HG03521 (cell line): Measurements from ENCODE around the gene CLEC16A.

ENCODE experiments used
- ATAC-seq: cut with Tn5 transposase; IDR thresholded peaks from one replicate; pipeline ENCODE4 v1.9.1; 2021; ENCODE audit warnings: mild to moderate bottlenecking, moderate library complexity; ENCODE audit not compliant: unreplicated experiment

Gene CLEC16A

DNA sequence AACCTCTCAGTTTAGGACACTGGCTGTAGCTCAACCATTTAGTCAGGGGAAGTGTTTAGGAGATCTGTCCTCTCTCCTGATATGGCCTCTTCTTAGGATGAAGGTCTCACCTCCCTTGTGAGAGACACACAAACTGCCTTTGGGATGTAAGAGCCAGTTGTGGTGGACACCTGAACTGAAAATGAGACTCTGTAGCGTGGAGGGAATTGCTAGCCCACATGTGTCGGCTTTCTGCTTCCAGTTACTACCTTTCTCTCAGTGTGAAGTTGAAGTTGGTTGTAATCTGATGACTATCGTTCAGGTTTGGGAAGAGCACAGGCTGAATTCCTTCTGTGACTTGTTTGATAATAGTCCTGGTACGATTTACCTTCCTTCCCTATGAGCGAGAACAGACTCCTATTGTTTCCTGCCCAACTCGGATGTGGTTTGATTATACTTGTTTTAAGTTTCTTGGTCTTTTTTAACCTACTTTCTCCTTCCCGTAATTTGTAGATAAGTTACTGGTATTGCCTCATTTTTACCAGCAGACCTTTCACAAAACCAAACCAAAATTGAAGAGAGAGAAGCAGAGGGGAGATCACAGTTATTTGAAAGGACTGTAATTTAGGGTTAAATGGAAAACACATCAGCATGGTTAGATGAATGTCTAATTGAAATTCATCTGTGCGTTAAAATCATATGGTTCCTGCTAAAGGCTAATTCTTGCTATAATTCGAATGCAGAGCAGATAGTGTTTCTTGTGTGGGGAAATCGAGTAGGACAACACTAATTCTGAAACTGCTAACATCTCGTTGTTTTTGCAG, 43.2 kb downstream of the CLEC16A start:
- ATAC-seq: no peak

DNA sequence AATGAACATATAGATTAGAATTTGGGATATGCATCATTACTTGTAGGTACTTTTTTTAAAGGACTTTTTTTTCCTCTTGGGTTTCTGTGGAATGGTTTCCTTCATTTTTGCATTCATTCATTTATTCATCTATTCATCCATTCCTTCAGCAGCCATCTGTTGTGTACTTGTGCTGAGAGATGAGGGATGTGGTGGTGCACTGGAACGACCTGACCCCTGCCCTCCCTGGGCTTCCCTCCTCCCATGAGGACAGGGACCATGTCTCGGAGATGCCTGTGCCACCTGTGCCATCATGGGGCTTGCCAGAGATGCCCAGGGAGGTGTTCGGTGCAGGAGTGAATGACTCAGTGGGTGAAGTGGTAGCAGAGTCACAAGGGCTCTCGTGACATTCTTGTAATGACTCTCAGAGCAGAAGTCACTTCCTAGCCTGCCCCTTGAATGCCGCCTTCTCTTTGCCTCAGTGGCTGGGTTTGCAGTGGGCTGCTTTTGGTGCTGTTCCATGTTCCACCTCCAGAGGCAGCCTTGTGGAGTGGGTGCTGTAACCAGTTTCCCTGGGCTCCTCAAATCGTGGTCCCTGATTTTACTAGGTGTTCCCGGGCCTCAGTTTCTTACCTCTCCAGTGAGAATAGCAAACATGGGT, 43.9 kb downstream of the CLEC16A start:
- ATAC-seq: no peak

DNA sequence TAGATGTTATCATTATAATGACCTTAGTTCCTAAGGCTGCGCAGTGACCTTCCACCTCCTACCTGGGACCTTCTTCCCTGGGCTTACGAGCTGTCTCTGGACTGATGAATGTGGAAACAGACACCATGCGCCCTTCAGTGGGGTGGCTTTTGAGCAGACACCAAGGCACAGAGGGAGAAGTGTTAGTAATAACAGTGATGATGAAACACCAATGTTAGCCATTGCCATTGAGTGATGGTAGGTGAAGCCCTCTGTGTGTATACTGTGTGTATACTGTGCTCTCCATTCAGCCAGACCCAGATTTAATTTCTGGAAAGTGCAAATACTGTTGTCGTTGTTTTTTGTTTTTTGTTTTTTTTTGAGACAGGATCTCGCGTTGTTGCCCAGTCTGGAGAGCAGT, 44.5 kb downstream of the CLEC16A start:
- no peak for ATAC-seq

DNA sequence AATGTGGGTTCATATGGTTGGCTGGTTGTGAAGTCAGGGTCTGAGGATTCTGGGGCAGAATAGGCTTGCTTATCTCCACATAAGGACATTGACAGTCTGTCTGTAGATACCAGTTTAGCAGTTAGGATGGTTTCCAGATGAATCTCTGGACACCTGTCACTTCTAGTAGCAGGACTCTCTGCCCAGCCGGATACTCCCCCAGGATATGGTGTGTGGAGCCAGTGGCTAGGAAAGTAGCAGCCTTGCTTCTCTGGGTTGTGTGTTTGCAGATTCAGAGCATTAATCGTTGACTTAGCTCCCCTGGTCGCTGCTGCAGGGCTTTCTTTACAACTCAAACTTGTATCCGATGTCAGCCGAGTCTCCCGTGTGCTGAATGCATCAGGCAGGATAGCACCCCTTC, 45.2 kb downstream of the CLEC16A start:
- ATAC-seq: no peak

DNA sequence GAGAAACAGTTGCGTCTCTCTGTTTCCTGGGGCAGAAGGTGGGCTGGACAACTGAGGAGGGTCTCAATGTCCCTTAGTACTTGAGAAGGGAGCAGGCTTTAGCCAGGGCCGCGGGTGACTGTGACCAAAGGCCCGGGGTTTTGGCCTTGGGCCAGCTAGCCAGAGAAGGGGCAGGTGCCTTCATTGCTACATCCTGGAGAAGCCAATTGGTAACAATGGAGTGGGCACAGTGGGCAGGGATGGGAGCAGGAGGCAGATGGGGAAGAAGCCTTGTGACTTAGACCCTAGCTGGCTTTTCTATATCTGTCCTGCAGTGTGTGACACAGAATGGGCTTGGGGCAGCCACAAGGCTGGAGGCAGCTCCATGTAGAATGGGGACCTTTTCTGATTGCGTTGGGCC, 46.0 kb downstream of the CLEC16A start:
- ATAC-seq: no peak

DNA sequence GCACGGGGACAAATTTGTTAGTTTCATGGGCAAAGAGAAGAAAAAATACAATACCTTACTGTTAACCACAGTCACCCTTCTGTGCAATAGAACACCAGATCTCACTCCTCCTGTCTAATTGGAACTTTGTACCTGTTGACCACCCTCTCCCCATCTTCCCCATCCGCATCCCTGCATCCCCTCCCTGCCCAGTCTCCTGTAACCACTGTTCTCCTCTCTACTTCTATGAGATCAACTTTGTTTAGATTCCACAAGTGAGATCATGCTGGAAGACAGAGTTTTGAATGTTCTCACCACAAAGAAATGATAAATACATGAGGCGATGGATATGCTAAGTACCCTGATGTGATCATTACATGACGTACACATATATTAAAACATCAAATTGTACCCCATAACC, 47.7 kb downstream of the CLEC16A start:
- no peak for ATAC-seq

DNA sequence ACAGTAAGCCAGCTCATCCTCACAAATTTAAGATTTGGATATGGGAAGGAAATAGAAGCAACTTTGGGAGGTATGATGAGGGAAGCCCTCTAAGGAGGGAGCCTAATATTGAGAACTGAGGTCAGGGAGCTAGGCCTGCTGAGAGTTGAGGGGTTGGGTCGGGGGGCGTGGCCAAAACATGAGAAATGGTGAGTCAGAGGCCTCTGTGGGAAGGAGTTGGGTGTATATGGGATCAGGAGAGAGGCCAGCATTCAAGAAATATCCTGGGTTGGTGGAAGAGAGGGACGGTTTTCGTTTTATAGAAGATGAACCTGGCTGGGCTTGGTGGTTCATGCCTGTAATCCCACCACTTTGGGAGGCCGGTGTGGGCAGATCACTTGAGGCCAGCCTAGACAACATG, 48.4 kb downstream of the CLEC16A start:
- no peak for ATAC-seq

DNA sequence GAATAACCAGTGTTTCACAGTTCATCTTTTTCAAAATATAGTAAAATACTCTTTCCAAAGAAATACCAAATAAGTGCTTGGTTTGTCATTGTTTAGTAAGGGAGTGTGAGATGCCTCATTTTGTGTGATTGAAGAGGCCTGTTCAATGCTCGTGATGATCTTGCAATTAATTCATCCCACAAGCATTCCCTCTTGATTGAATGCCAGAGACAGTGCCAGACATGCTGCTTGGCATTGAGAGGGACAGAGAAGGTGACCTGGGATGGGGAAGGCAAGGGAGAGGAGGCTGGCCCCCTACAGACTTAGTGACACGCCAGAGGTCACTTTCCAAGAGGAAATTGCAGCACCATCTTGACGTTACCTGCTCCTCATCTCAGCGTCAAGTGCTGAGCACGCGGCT, 49.3 kb downstream of the CLEC16A start:
- ATAC-seq: no peak

DNA sequence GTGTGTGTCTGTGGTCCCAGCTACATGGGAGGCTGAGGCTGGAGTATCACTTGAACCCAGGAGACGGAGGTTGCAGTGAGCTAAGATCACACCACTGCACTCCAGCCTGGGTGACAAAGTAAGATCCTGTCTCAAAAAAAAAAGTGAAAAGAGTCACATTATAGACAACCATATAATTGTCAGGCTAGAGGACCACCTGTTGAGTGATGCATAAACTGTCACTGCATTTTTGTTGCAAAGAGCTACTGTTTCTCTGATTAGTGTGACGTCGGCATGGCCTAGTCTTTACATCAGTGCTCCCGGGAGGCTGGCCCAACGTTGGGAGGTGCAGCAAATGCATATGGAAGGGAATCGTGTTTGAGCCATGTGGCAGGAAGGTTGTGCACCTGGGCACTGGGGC, 50.2 kb downstream of the CLEC16A start:
- ATAC-seq: no peak

DNA sequence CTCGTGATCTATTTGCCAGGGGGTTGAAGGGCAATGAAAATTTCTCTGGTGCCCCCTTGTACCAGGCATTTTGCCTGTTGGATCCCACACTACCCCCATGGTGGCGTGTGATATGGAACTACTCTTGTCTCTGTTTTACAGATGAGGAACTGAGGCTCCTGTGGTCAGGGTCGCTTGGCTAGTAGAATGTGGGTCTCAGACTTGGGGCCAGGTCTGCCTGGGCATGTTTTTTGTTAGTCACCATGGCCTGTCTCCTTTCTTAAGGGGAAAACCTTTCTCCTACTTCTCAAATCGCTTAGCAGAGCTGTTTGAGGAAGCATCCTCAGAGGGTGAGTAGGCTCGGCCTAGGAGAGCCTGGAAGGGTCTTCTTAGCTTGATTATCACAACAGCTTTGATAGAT, 51.2 kb downstream of the CLEC16A start:
- ATAC-seq: no peak

DNA sequence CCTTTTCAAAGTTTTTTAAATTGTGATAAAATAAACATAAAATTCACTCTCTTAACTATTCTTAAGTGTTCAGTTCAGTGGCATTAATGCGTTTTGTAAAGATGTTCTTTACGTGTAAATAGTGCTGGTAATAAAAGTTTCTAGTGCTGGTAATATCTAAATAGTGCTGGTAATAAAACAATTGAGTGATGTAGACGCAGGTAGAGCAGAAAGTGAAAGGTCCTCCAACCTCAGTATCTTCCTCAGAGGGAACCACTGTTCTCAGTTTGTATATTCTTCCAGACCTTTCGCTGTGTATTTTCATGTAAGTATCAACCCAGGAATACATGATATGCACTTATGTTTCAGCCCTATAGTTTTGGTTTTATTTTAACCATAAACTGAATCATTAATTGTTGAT, 53.1 kb downstream of the CLEC16A start:
- no peak for ATAC-seq

DNA sequence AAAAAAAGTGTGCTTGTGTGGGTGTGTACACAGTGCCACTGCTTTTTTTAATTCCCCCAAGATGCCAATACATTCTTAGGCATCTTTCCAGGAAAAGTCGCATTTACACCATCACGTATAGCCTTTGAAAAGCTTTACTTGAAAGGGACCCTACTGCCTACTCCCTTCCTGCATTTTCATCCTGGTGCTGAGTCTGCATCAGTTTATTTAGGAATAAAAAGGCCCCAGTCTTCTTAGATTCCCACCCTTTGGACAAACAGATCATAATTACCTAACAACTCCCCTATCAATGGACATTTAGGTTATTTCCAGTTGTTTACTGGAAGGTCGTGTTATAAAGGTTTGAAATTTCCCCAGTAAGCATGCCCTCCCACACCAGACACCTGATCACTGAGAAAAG, 54.9 kb downstream of the CLEC16A start:
- ATAC-seq: no peak

DNA sequence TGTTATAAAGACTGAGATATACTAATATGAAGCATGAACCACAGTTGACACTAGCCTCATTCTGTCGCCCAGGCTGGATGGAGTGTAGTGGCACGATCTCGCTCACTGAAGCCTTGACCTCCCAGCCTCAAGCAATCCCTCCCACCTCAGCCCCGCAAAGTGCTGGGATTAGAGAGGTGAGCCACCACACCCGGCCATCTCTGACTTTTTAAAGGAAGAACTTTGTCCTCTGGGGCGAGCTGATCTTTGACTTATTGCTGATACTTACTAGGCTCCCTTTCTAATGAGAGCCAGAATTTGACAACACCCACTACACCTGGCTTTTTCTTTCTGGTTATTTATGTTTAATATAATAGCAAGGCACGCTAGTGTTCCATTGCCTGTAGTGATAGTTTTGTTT, 57.2 kb downstream of the CLEC16A start:
- no peak for ATAC-seq

DNA sequence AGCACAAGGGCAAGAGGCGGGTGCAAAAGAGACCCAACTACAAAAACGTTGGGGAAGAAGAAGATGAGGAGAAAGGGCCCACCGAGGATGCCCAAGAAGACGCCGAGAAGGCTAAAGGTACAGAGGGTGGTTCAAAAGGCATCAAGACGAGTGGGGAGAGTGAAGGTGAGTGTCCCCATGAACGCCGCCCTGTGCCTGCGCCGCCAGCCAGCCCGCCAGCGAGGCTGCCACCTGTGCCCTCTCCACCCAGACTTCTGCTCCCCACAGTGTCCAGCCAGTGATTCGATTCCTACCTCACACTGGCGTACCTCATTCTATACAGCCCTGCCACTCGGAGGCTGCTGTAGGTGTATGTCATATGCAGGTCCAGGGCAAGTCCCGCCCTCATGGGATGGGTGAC, 58.8 kb downstream of the CLEC16A start:
- ATAC-seq: no peak

DNA sequence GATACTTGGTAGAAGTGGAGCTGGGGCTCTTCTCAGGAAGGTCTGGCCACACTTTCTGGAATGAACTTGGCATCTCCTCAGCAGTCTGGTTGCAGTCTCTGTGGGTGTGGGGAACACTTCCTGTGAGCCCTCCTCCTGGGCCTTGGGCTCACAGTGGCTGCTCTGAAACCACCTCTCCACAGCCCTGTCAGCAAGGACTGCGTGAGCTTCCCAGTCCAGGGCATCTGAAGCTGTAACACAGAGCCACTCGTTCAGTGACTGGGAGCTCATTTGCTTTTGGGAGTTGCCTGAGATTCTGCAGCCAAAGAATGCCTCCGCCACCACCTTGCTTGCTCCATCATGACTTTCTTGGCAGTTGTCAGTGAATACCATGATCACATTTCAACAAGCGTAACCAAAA, 60.0 kb downstream of the CLEC16A start:
- ATAC-seq: no peak

DNA sequence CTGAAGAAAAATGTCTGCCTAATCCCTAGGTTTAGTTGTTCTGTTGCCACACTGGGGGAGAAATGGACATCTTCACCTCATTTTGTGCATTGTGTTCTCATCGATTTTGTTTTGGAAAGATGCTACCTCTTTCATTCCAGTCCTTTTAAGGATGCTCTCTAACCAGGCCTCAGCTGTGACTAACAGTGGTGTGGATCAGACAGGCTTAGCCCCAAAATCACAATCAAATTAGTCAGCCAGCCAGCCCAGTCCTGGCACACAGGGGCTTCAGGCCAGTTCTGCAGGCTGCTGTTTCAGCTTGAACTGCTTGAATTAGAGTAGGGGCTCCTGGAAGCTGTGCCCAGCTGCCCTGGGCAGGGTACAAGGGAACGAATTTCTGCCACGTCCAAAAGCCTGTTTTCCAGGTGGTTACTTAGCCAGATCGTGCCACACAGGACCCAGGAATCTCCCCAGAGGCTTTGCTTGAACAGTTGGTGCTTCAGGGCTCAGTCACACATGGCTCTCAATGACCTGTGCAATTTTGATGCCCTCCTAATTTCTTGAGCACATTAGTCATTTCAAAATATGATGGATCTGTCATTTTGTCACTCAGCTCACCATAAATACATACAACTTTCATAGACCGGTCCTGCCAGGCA, 60.7 kb downstream of the CLEC16A start:
- ATAC-seq: no peak

DNA sequence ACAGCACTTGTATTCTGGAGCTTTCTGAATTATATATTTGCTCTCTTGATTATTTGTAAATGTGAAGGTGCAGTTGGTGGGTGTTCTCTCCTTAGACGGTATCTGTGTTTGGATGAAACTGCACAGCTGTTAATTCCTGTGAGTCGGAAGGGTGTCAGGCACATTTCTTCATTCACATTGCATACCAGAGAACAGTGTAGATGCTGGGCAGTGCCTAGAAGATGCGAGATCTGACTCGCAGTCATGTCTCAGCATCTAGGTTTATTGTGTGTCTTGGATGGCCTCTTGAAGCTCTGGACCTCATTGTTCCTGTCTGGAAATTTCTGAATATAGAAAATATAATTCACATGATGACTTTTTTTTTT, 61.2 kb downstream of the CLEC16A start:
- no peak for ATAC-seq

DNA sequence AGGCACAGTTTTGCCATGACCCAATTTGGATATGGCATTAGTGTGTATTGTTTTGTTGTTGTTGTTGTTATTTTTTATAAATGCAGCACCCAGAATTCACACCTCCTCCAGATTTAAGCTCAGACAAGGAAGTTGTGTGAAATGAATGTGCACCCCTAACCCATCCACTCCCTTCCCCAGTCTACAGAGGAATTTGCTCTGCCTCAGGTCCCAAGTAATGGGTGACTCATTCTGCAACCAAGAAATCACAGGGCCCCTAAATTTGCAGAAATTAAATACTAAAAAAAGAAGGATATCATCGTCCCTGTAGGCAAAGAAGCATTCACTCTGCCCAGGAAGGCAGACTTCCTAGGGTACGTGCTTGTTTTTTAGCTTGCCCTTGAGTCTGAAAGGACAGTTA, 62.3 kb downstream of the CLEC16A start:
- no peak for ATAC-seq

DNA sequence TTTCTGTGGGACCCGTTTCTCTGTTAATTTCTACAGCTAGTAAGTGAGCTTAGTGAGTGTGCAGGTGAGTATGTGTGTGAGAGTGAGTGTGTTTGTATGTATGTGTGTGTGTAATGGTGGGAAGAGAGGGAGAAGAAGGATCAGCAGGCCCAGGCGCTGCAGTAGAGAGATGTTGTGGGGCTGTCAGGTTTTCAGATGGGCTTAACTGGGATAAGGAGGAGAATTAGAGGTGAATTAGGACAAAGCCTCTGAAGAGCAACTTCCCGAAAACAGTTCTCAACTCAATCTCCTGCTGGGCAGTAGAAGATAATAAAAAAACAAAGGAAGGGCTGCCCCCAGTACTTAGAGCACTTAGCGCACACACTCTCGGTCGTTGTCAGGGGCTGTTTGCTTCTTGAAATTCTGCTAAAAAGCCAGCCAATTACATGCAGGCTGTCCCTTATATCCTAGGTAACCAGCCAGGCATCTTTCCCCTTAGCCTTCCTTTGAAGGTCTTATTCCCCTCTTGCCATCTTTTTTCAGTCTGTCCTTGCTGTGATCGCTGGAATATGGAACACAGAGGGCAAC, 63.4 kb downstream of the CLEC16A start:
- no peak for ATAC-seq

DNA sequence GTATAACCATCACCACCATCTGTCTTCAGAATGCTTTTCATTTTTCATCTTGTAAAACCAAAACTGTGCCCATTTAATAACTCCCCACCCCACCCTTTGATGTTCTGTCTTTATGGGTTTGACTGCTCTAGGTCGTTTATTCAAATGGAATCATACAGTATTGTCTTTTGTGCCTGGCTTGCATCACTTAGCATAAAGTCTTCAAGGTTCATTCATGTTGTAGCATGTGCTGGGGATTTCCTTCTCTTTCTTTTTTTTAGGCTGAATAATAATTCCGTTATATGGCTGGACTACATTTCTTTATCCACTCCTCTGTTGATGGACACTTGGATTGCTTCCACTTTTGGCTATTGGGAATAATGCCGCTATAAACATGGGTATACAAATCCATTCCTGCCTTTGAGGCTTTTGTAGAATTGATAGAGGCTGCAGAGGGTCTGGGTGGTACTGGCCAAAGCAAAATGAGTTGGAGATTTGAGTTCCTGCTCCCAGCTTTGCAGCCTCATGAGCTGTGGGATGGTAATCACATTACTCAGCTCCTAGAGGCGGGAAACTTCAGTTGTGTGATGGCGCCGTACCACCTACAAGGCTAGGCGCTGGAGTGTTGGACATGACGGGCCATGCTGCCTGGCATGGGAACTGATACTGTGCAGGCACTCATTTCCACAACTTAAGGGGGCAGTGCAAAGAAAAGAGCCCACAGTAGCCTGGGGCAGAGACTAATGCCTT, 64.8 kb downstream of the CLEC16A start:
- no peak for ATAC-seq

DNA sequence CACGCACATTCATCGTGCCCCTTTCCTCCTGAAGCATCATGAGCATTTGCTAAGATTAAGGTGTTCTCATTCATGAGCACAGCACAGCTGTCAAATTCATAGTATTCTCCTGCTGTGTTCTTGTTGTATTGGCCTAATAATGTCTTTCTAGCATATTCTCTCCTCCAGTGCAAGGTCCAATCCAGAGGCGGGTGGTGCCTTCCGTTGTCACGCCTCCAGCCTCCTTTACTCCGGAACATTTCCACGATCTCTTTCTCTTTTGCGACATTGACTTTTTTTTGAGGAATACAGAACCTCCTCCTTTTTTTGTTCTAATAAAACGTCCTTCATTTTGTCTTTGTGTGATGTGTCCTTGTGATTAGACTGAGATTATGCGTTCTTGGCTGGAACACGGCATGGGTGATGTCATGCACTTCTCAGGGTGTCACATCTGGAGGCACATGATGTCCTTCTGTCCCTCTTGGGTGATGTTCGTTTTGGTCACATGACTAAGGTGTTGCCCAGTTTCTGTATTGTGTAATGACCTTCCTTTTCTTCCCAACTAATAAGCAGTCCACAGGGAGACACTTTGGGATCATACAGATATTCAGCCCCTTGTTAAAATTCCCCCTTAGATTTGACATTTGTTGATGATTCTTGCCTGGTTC, 66.3 kb downstream of the CLEC16A start:
- ATAC-seq: no peak
